K562 (cell line): Measurements from ENCODE around the gene TNFSF9. TPM values are rescaled to one million over a fixed set of nuclear protein-coding genes. Genes with fewer than 3 reads are reported as not detected.

Experiments
- EP400 ChIP-seq: fragments of 450-650 bp; IDR thresholded peaks from 2 replicates; pipeline ENCODE4 v1.6.1; 2017; ENCODE audit warnings: antibody characterized with exemption, mild to moderate bottlenecking, moderate library complexity
- ESRRA ChIP-seq: fragments of 450-650 bp; IDR thresholded peaks from 2 replicates; pipeline ENCODE4 v1.6.1; 2014; ENCODE audit warnings: low read depth, mild to moderate bottlenecking, moderate library complexity, borderline replicate concordance
- MGA ChIP-seq: fragments of 450-650 bp; IDR thresholded peaks from 2 replicates; pipeline ENCODE4 v1.6.1; 2016; ENCODE audit warnings: mild to moderate bottlenecking, moderate library complexity
- NBN ChIP-seq: fragments of 450-650 bp; IDR thresholded peaks from 2 replicates; pipeline ENCODE4 v1.6.1; 2016; ENCODE audit warnings: low read depth, mild to moderate bottlenecking
- TEAD1 ChIP-seq, 2 experiments: fragments of 450-650 bp in 1 of 2; sonication (generic) in 1 of 2; formaldehyde crosslinking; IDR thresholded peaks; 2 replicates each; pipeline versions ENCODE4 v1.4.0 to v1.8.0; 2020 to 2022; ENCODE audit warnings: mild to moderate bottlenecking in 2 of 2, missing genetic modification reagents in 1 of 2
- YY1 ChIP-seq, 3 experiments: IDR thresholded peaks; 2 replicates each; pipeline ENCODE4 v1.6.1; 2011; ENCODE audit warnings: low read length in 2 of 3, mild to moderate bottlenecking in 2 of 3, moderate library complexity in 2 of 3, borderline replicate concordance in 1 of 3, control low read depth in 1 of 3, low read depth in 1 of 3; ENCODE audit not compliant: insufficient read depth in 3 of 3, insufficient replicate concordance in 2 of 3, control insufficient read depth in 1 of 3, insufficient read length in 1 of 3; ENCODE audit errors: extremely low read depth in 1 of 3
- ZNF121 ChIP-seq: sonication (generic); formaldehyde crosslinking; conservative IDR thresholded peaks from 2 replicates; pipeline ENCODE4 v1.8.0; 2022; ENCODE audit warnings: missing genetic modification reagents
- ZNF76 ChIP-seq: fragments of 250-450 bp; sonication (Bioruptor Pico); IDR thresholded peaks from 2 replicates; pipeline ENCODE4 v1.4.0; 2020; ENCODE audit warnings: mild to moderate bottlenecking, moderate library complexity, borderline replicate concordance
- polyA plus RNA-seq, 8 experiments: library from polyadenylated mRNA; depleted of rRNA in 4 of 8; stranded (reverse) in 5 of 8; unstranded in 3 of 8; fragments of >200 nt; fragmentation: Nextera tagmentation in 2 of 8; fragmentation: Illumina TruSeq in 1 of 8; extraction: Ambion mirVana in 2 of 8; extraction: Trizol in 1 of 8; gene quantifications; 2 replicates each; pipeline versions ENCODE4 v1.2.1 to v1.2.3, GENCODE V29; 2011 to 2014; ENCODE audit warnings: inconsistent platforms in 1 of 8, missing spikeins in 1 of 8
- total RNA-seq, 7 experiments: library from RNA; depleted of rRNA in 6 of 7; stranded (reverse); fragments of >200 nt in 6 of 7; fragmentation: Illumina TruSeq in 2 of 7; extraction: Trizol in 2 of 7; gene quantifications; 2 replicates each; pipeline versions ENCODE4 v1.2.1 to v1.2.3, GENCODE V29; 2011 to 2021; ENCODE audit warnings: low replicate concordance in 1 of 7

Gene TNFSF9
- total and polyA plus RNA-seq, 9 of the 15 experiments (the other 6 are each of a cell fraction or from before 2014, with no cell fraction given), result 1.4 to 17.9 (median 6.5) TPM

GRCh38 chr19:6503407-6504201, 27.2 kb upstream of the TNFSF9 start (continued):
- peak; percentile 30; the same call in 1 of the 2 replicates for TF ChIP-seq EP400
- peak; percentile 88 for TF ChIP-seq ZNF121 (CRISPR knock-in tag)
- peak in 1 of 3 experiments; percentile 60 for TF ChIP-seq YY1 (IDR thresholded peaks at IDR 0.05; ENCODE audit: borderline replicate concordance in 1 of 3, control insufficient read depth in 1 of 3, extremely low read depth in 1 of 3, insufficient read depth in 3 of 3, insufficient read length in 1 of 3, insufficient replicate concordance in 2 of 3, low read depth in 1 of 3, low read length in 2 of 3)
- no peak for TF ChIP-seq ZNF76
- TF ChIP-seq NBN, result no peak
- TF ChIP-seq TEAD1 (CRISPR knock-in tag; IDR thresholded peaks at IDR 0.05), result no peak
- TF ChIP-seq MGA, result peak; percentile 46; the same call in 1 of the 2 replicates
- peak; percentile 74 for TF ChIP-seq ESRRA
